Astrocyte (in vitro differentiated cells and primary cell): ENCODE data around the gene CA14.

Experiments used
- CTCF ChIP-seq: IDR thresholded peaks from 2 replicates; pipeline ENCODE4 v1.5.1; 2011; ENCODE audit warnings: low read depth, mild to moderate bottlenecking, inconsistent platforms, low read length, moderate library complexity; ENCODE audit not compliant: insufficient read depth
- EZH2 ChIP-seq: IDR thresholded peaks from 2 replicates; pipeline ENCODE4 v1.6.1; 2012; ENCODE audit warnings: mild to moderate bottlenecking, low read length, inconsistent platforms; ENCODE audit not compliant: insufficient read depth

- TF ChIP-seq EZH2 (no peak), CTCF (no peak)
Observed at GRCh38 chr1:150212070-150212469, 45.5 kb upstream of the CA14 start.
